Endothelial cell of umbilical vein (primary cell): Measurements from ENCODE around the gene ANKRD34A. TPM values are rescaled to one million over a fixed set of nuclear protein-coding genes. Genes with fewer than 3 reads are reported as not detected.
A peak's percentile ranks its signal among the peaks of the same experiment; 100 is the strongest.

Experiments
- BruUV-seq: library from RNA; stranded (reverse); fragments of 400-500 nt; replicated peaks from 2 replicates; lab custom pipeline; 2021; lab: Mats Ljungman, UMichigan
- CTCF ChIA-PET: fragments of 300-600, 350-600 bp; sonication (Branson Sonifier 250); formaldehyde crosslinking; loops from one replicate; lab custom pipeline; 2021; ENCODE audit warnings: antibody characterized with exemption, inconsistent platforms; lab: Charles Lee
- POLR2A ChIA-PET: fragments of 300-600, 350-600 bp; sonication (Branson Sonifier 250); formaldehyde crosslinking; loops from one replicate; lab custom pipeline; 2021; ENCODE audit warnings: antibody characterized with exemption, inconsistent platforms; lab: Charles Lee
- DNase-seq: peaks from one replicate; pipeline ENCODE4 v3.0.0-alpha.2; 2011; ENCODE audit warnings: low read depth, low spot score
- FAIRE-seq: peaks from 2 replicates; lab custom pipeline; 2011; peaks lifted over from hg19 to GRCh38; lab: Jason Lieb, UNC
- H2AFZ ChIP-seq: 2 replicates; pipeline ENCODE4 v1.6.0; 2012; ENCODE audit warnings: low read depth, low read length, control low read depth, inconsistent platforms
- H3K27ac ChIP-seq: 2 replicates; pipeline ENCODE4 v1.5.1; 2011; ENCODE audit warnings: low read depth, mild to moderate bottlenecking, control low read depth, low read length, moderate library complexity; ENCODE audit not compliant: insufficient read depth
- H3K27me3 ChIP-seq, 2 experiments: 2 replicates each; pipeline versions ENCODE4 v1.6.0 to v1.6.1; 2011; ENCODE audit warnings: low read length in 2 of 2, mixed read lengths in 1 of 2; ENCODE audit not compliant: control insufficient read depth in 2 of 2, insufficient read depth in 2 of 2
- H3K36me3 ChIP-seq, 2 experiments: 2 replicates in 1 of 2; 3 replicates in 1 of 2; pipeline ENCODE4 v1.5.1; 2011; ENCODE audit warnings: low read length in 2 of 2, mild to moderate bottlenecking in 1 of 2, moderate library complexity in 1 of 2; ENCODE audit not compliant: control insufficient read depth in 2 of 2, insufficient read depth in 2 of 2; ENCODE audit errors: extremely low read depth in 1 of 2
- H3K4me1 ChIP-seq: 3 replicates; pipeline ENCODE4 v1.5.1; 2011; ENCODE audit warnings: mild to moderate bottlenecking, low read length; ENCODE audit not compliant: control insufficient read depth, insufficient read depth; ENCODE audit errors: extremely low read depth
- H3K4me2 ChIP-seq: 2 replicates; pipeline ENCODE4 v1.6.1; 2011; ENCODE audit warnings: low read length, control low read depth, mixed read lengths; ENCODE audit not compliant: insufficient read depth
- H3K4me3 ChIP-seq, 3 experiments: fragments of 200-600 bp in 1 of 3; sonication (generic), shearing (Covaris generic) in 1 of 3; replicated peaks in 1 of 3; 2 replicates each; pipeline ENCODE4 v1.5.1; 2011 to 2016; ENCODE audit warnings: control low read depth in 3 of 3, low read length in 3 of 3, mild to moderate bottlenecking in 2 of 3, inconsistent platforms in 1 of 3, low read depth in 1 of 3, moderate library complexity in 1 of 3; ENCODE audit not compliant: insufficient read depth in 1 of 3
- H3K79me2 ChIP-seq: 2 replicates; pipeline ENCODE4 v1.6.0; 2012; ENCODE audit warnings: low read length, inconsistent platforms; ENCODE audit not compliant: control insufficient read depth, insufficient read depth
- H3K9ac ChIP-seq: replicated peaks from 2 replicates; pipeline ENCODE3; 2011; ENCODE audit warnings: low read length, control low read depth; ENCODE audit not compliant: insufficient read depth; ENCODE audit errors: extremely low read depth
- H3K9me1 ChIP-seq: replicated peaks from 3 replicates; pipeline ENCODE4 v1.6.0; 2011; ENCODE audit warnings: mild to moderate bottlenecking, low read length; ENCODE audit not compliant: control insufficient read depth, insufficient read depth; ENCODE audit errors: extremely low read depth
- H3K9me3 ChIP-seq: replicated peaks from 2 replicates; pipeline ENCODE4 v1.5.1; 2012; ENCODE audit warnings: low read length, inconsistent platforms; ENCODE audit not compliant: control insufficient read depth, insufficient read depth
- H4K20me1 ChIP-seq: replicated peaks from 2 replicates; pipeline ENCODE3; 2011; ENCODE audit warnings: mild to moderate bottlenecking, low read length; ENCODE audit not compliant: control insufficient read depth, insufficient read depth; ENCODE audit errors: extremely low read depth
- CTCF ChIP-seq, 2 donors: IDR thresholded peaks; 1 replicate in 1 of 2; 2 replicates in 1 of 2; pipeline ENCODE4 v1.5.1; 2011; ENCODE audit warnings: low read length in 2 of 2, mild to moderate bottlenecking in 2 of 2, moderate library complexity in 2 of 2, control low read depth in 1 of 2, inconsistent platforms in 1 of 2, low read depth in 1 of 2; ENCODE audit not compliant: insufficient read depth in 1 of 2; ENCODE audit errors: extremely low read depth in 1 of 2
- EZH2 ChIP-seq: IDR thresholded peaks from 2 replicates; pipeline ENCODE4 v1.6.1; 2012; ENCODE audit warnings: borderline replicate concordance, low read depth, mild to moderate bottlenecking, moderate library complexity, low read length, inconsistent platforms; ENCODE audit not compliant: severe bottlenecking
- FOS ChIP-seq: IDR thresholded peaks from 2 replicates; pipeline ENCODE4 v1.6.1; 2011; ENCODE audit warnings: mild to moderate bottlenecking, low read length, moderate library complexity, borderline replicate concordance; ENCODE audit not compliant: insufficient read depth
- JUN ChIP-seq: IDR thresholded peaks from 2 replicates; pipeline ENCODE4 v1.6.1; 2011; ENCODE audit warnings: borderline replicate concordance, low read depth; ENCODE audit not compliant: insufficient read length, insufficient read depth
- MYC ChIP-seq: IDR thresholded peaks from one replicate; pipeline ENCODE4 v1.6.1; 2011; ENCODE audit warnings: mild to moderate bottlenecking, low read depth, low read length
- POLR2AphosphoS5 ChIP-seq: IDR thresholded peaks from 2 replicates; pipeline ENCODE4 v1.6.1; 2012; ENCODE audit warnings: low read depth, mild to moderate bottlenecking, control low read depth, low read length, moderate library complexity; ENCODE audit not compliant: insufficient read depth
- dilution Hi-C: fragments of 300-500 bp; cut with MboI; formaldehyde crosslinking; loops from one replicate; pipeline ENCODE4 v1.15.0; 2019; ENCODE audit warnings: low sequenced_read_pairs; ENCODE audit not compliant: extremely low pct_ligation_motif_present
- intact Hi-C: fragments of 100-400 bp; cut with micrococcal nuclease; formaldehyde crosslinking; loops from one replicate; pipeline ENCODE4 v1.10.0; 2022
- polyA plus RNA-seq, 4 experiments: library from polyadenylated mRNA; depleted of rRNA in 3 of 4; stranded (reverse) in 3 of 4; unstranded in 1 of 4; fragments of >200 nt; gene quantifications; 2 replicates each; pipeline versions ENCODE4 v1.2.1 to v1.2.3, GENCODE V29; 2011 to 2012; ENCODE audit warnings: missing spikeins in 1 of 4
- total RNA-seq: library from RNA; stranded (reverse); gene quantifications from 2 replicates; pipeline ENCODE4 v1.2.3, GENCODE V29; 2021

ANKRD34A gene
- total and polyA plus RNA-seq, 2 donors (not counting 3 experiments of a cell fraction or from before 2014, with no cell fraction given): 0.24 to 0.43 TPM

DNA sequence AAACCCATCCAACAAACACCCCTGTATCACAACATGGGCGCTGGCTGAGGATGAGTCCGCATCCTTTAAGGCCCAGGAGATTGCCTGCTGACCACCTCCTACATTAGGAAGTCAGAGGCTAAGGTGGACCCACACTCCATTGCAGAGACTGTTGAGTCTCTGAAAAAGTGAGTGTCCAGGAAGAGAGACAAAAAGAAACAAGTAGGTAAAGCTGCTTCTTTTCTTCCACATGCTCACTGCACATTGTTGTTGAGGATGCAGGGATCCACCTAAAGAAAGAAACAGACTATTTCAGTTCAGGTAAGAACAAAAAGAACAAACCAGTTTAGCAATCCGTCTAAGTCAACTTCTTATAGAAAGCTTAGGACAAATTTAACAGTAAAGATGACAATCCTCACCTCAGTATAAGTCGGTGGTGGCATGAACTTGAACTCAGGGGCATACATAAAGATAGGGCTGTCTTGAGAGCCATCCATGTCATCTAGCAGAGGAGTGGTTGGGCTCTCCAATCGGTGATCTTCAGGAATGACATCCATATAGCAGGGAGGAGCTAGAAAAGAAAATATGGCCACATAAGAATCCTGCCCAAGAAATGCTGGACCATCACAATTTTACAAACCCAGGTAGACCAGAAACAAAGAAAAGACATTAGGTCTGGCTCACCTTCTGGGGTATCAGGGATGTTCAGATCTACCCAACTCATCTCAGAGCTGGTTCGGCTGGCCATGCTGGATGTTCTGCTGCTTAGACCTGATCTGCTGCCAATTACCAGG, 29.4 kb upstream of the ANKRD34A start:
- no peaks in the 10 kb centered on the region for H3K9me3 ChIP-seq
- POLR2A ChIA-PET: interaction anchor here (1.4 kb wide), 1 partner anchor 14 kb away, joined by 4 read pairs; no protein-coding TSS in a partner anchor
- H3K36me3 ChIP-seq: peaks cover 2 to 16% of the 10 kb centered on the region in 2 experiments
- BruUV-seq: no TSS peak
- peaks cover 10% of the 10 kb centered on the region for H3K79me2 ChIP-seq
- H3K27me3 ChIP-seq: no peaks in the 10 kb centered on the region
- no peak overlapping the region for H2AFZ ChIP-seq
- H3K27ac ChIP-seq: no peak overlapping the region
- TF ChIP-seq POLR2AphosphoS5 (no peak), CTCF (IDR thresholded peaks at IDR 0.05; ENCODE audit: extremely low read depth in 1 of 2, insufficient read depth in 1 of 2, low read depth in 1 of 2, low read length in 2 of 2) (no peak), EZH2 (no peak), MYC (no peak), FOS (no peak), JUN (no peak)
- no peak for DNase-seq
- H4K20me1 ChIP-seq: no peaks in the 10 kb centered on the region
- H3K9ac ChIP-seq: no peak overlapping the region
- no peaks in the 10 kb centered on the region for H3K9me1 ChIP-seq
- dilution Hi-C loops: no loop called here
- FAIRE-seq: no peak
- H3K4me2 ChIP-seq: no peak overlapping the region
- intact Hi-C loops: no loop called here
- peaks cover 13% of the 10 kb centered on the region for H3K4me1 ChIP-seq
- CTCF ChIA-PET: interaction anchor here (10.4 to 20.0 kb wide), 2 partner anchors 13 to 14 kb away, joined by 87 to 496 read pairs; no protein-coding TSS in a partner anchor
- H3K4me3 ChIP-seq: peak overlapping the region in 1 of 3 experiments; percentile 98
